ENCODE results near the gene EPHB6. TPM values are rescaled to one million over a fixed set of nuclear protein-coding genes. Genes with fewer than 3 reads are reported as not detected.

EPHB6 gene
- total RNA-seq, 1 donor from 2014 or later = 28.8 TPM

- H3K36me3 Mint-ChIP-seq (ENCODE audit: insufficient read depth) = no peaks in the 10 kb centered on the region
- DNase-seq (ENCODE audit: low spot score, unreplicated experiment) = no peak
- peaks cover 8% of the 10 kb centered on the region for H3K4me1 Mint-ChIP-seq (ENCODE audit: low read depth)
- H3K27me3 Mint-ChIP-seq = peaks cover 52% of the 10 kb centered on the region
- no peaks in the 10 kb centered on the region for H3K9me3 Mint-ChIP-seq (ENCODE audit: low read depth)
- no peak for TF ChIP-seq CTCF (IDR thresholded peaks at IDR 0.05; ENCODE audit: unreplicated experiment)
- H3K27ac Mint-ChIP-seq = no peak overlapping the region
- no peak overlapping the region for H3K4me3 Mint-ChIP-seq (ENCODE audit: low read depth)
These were observed 46.9 kb upstream of the EPHB6 start for GRCh38 chr7:142807855-142808460.

DNA sequence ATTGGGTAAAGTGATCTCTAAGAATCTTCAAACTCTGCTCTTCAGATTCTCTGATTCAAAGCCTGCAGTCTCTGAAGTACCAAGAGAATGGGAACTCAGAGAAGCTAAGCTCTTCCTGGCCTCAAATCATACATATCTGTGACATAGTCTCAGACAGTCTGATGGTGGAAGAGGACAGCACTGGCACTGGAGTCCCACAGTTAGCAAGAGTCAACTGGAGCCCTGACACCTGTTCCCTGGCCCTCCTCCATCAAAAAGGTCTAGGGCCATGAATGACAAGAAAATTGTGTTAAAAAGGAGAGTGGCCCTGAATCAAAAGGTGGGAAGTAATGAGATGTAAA is 46.4 kb upstream of the EPHB6 start:
- Mint-ChIP-seq H3K27me3 (peaks cover 47% of the 10 kb centered on the region), H3K36me3 (ENCODE audit: insufficient read depth) (no peaks in the 10 kb centered on the region), H3K9me3 (ENCODE audit: low read depth) (no peaks in the 10 kb centered on the region), H3K4me1 (ENCODE audit: low read depth) (peaks cover 13% of the 10 kb centered on the region), H3K27ac (no peak overlapping the region), H3K4me3 (ENCODE audit: low read depth) (no peak overlapping the region)
- DNase-seq (ENCODE audit: low spot score, unreplicated experiment) = no peak
- no peak for TF ChIP-seq CTCF (IDR thresholded peaks at IDR 0.05; ENCODE audit: unreplicated experiment)

DNA sequence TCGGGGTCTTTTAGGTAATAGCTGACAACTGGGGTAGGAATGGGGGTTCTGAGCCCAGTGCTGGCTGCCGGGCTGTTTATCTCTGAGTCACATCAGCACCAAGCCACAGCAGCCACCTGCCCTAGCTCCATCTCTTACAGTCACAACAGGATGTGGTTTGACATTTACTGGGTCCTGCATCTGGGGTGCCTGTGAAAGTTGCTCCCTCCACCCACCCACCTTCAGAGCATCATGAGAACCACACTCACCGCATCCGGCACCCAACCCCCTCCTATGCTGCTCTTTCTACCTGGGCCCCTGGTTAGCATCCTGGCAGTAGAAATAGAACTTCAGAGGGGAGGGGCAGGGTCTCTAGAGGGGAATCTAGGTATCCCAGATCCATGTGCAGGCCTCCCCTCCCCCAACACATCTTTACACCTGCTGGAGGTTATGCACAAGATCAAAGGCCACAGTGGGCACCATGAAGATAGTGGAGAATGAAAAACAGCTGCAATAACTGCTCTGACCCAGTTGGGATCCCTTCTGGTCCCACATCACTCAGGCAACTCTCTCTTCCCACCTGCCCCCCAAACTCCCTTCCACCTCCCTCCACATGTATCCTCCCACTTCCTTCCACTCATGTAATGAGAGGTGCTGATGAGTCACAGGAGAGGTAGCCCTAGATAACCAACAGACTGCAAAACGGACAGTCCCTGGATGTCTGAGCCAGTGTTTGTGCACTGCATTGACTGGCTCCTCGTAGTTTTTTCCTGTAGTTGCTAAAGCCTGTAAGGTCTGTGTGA is 45.9 kb upstream of the EPHB6 start:
- no peak for DNase-seq (ENCODE audit: low spot score, unreplicated experiment)
- Mint-ChIP-seq H3K9me3 (ENCODE audit: low read depth) (no peaks in the 10 kb centered on the region), H3K27me3 (peaks cover 44% of the 10 kb centered on the region), H3K27ac (no peak overlapping the region), H3K36me3 (ENCODE audit: insufficient read depth) (no peaks in the 10 kb centered on the region), H3K4me3 (ENCODE audit: low read depth) (no peak overlapping the region), H3K4me1 (ENCODE audit: low read depth) (peaks cover 16% of the 10 kb centered on the region)
- TF ChIP-seq CTCF (IDR thresholded peaks at IDR 0.05; ENCODE audit: unreplicated experiment) = no peak

DNA sequence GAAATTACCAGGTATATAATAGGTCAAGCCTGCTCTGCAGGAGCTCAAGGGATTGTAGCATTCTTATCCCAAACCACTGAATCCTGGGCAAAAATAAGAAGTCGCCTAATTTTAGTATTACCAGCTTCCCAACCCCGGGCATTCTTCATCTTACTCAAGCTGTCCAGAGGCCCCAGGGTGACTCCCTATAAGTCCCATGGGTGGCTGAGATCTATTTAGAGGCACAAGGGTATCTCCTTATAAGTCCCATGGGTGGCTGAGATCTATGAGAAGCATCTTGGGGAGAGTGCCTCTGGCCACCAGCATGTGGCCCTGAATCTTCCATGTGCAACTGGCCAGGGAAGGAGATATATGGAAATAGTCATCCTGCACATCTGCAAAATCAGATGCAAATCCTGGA is 45.2 kb upstream of the EPHB6 start:
- Mint-ChIP-seq H3K27me3 (peaks cover 38% of the 10 kb centered on the region), H3K9me3 (ENCODE audit: low read depth) (no peaks in the 10 kb centered on the region)
- no peak for DNase-seq (ENCODE audit: low spot score, unreplicated experiment)

More for the DNA sequence above, 45.2 kb upstream of the EPHB6 start:
- no peak for TF ChIP-seq CTCF (IDR thresholded peaks at IDR 0.05; ENCODE audit: unreplicated experiment)
- H3K4me3 Mint-ChIP-seq (ENCODE audit: low read depth) = no peak overlapping the region
- H3K36me3 Mint-ChIP-seq (ENCODE audit: insufficient read depth) = no peaks in the 10 kb centered on the region
- H3K4me1 Mint-ChIP-seq (ENCODE audit: low read depth) = peaks cover 22% of the 10 kb centered on the region
- H3K27ac Mint-ChIP-seq = no peak overlapping the region
